Stomach (tissue), 9 donors: ENCODE data around the gene HMGB2. TPM values are rescaled to one million over a fixed set of nuclear protein-coding genes. Genes with fewer than 3 reads are reported as not detected.

Experiments
- DNase-seq, 2 donors: peaks; one replicate each; pipeline versions ENCODE4 v3.0.0 to v3.0.0-alpha.2; 2013 to 2019
- H3K27ac ChIP-seq, 5 donors: fragments of 200-600 bp in 4 of 5; sonication (generic) in 4 of 5; one replicate each; pipeline ENCODE4 v1.5.1; 2013 to 2019; ENCODE audit warnings: mild to moderate bottlenecking in 1 of 5, moderate library complexity in 1 of 5
- H3K27me3 ChIP-seq, 3 donors: fragments of 200-600 bp; sonication (generic); one replicate each; pipeline ENCODE4 v1.5.1; 2017 to 2019; ENCODE audit warnings: mixed run types in 1 of 3
- H3K36me3 ChIP-seq, 4 donors: fragments of 200-600 bp; sonication (generic); 1 replicate in 3 of 4; 2 replicates in 1 of 4; pipeline ENCODE4 v1.5.1; 2016 to 2019
- H3K4me1 ChIP-seq, 4 donors: fragments of 200-600 bp; sonication (generic); one replicate each; pipeline ENCODE4 v1.5.1; 2016 to 2019
- H3K4me3 ChIP-seq, 4 donors: fragments of 200-600 bp; sonication (generic) in 3 of 4; one replicate each; pipeline ENCODE4 v1.5.1; 2016 to 2019; ENCODE audit warnings: mild to moderate bottlenecking in 1 of 4
- H3K9me3 ChIP-seq, 4 donors: fragments of 200-600 bp; sonication (generic); one replicate each; pipeline ENCODE4 v1.5.1; 2016 to 2019
- EP300 ChIP-seq: sonication (generic); formaldehyde crosslinking; IDR thresholded peaks from one replicate; pipeline ENCODE4 v1.6.1; 2017; ENCODE audit warnings: antibody characterized with exemption
- POLR2A ChIP-seq, 4 donors: fragments of 450-650 bp; IDR thresholded peaks; one replicate each; pipeline ENCODE4 v1.6.1; 2016; ENCODE audit warnings: antibody characterized with exemption in 4 of 4, control low read depth in 2 of 4, mild to moderate bottlenecking in 1 of 4, moderate library complexity in 1 of 4
- POLR2AphosphoS5 ChIP-seq, 3 donors: sonication (generic); formaldehyde crosslinking; IDR thresholded peaks; one replicate each; pipeline ENCODE4 v1.6.1; 2016; ENCODE audit warnings: antibody characterized with exemption in 3 of 3
- WGBS, 5 donors: extraction: QIAGEN DNeasy Blood & Tissue Kit in 3 of 5; methylation state at CpG; one replicate each; pipeline versions ENCODE4 v1.1.5 to v1.1.7; 2013 to 2018; 5-methylcytosine and 5-hydroxymethylcytosine counted together
- intact Hi-C: fragments of 100-400 bp; cut with DNase I; formaldehyde crosslinking; loops from one replicate; pipeline ENCODE4 v1.15.1; 2023; ENCODE audit warnings: low total_unique reads
- polyA plus RNA-seq, 3 donors: library from polyadenylated mRNA; stranded (reverse); fragments of 200-250 nt; gene quantifications; one replicate each; pipeline ENCODE4 v1.2.3, GENCODE V29; 2013
- total RNA-seq, 5 donors: library from RNA; depleted of rRNA; stranded (reverse); fragments of >200 nt; gene quantifications; one replicate each; pipeline versions ENCODE4 v1.1.0 to v1.2.3, GENCODE V29; 2014 to 2016
- TF ChIP-seq, protein P1 (sequence below), 7 experiments: fragments of 450-650 bp in 4 of 7; fragments of 200-600 bp in 3 of 7; sonication (generic) in 3 of 7; IDR thresholded peaks; one replicate each; pipeline ENCODE4 v1.5.1; 2016 to 2019; ENCODE audit warnings: antibody characterized with exemption in 7 of 7, control low read depth in 2 of 7, mild to moderate bottlenecking in 1 of 7
- donor health status: healthy with polysubstance abuse.
- donor health status: Bipolar disorder and iron deficiency.
- donor health status: healthy.

HMGB2 gene
- total and polyA plus RNA-seq, 8 donors = 7.6 to 206 (median 55.2) TPM

- Histone ChIP-seq H3K4me1 (no peaks in the 10 kb centered on the region), H3K4me3 (no peak overlapping the region), H3K9me3 (peaks cover 4 to 52% (median 15%) of the 10 kb centered on the region in 4 donors), H3K27ac (no peak overlapping the region), H3K27me3 (no peaks in the 10 kb centered on the region), H3K36me3 (peaks cover 0 to 22% (median 5%) of the 10 kb centered on the region in 4 donors)
- TF ChIP-seq, protein P1, sequence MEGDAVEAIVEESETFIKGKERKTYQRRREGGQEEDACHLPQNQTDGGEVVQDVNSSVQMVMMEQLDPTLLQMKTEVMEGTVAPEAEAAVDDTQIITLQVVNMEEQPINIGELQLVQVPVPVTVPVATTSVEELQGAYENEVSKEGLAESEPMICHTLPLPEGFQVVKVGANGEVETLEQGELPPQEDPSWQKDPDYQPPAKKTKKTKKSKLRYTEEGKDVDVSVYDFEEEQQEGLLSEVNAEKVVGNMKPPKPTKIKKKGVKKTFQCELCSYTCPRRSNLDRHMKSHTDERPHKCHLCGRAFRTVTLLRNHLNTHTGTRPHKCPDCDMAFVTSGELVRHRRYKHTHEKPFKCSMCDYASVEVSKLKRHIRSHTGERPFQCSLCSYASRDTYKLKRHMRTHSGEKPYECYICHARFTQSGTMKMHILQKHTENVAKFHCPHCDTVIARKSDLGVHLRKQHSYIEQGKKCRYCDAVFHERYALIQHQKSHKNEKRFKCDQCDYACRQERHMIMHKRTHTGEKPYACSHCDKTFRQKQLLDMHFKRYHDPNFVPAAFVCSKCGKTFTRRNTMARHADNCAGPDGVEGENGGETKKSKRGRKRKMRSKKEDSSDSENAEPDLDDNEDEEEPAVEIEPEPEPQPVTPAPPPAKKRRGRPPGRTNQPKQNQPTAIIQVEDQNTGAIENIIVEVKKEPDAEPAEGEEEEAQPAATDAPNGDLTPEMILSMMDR (IDR thresholded peaks at IDR 0.05) = no peak
- 82 to 95% (median 92%) methylated on average over 4 of the region's 4 CpGs for WGBS, 5 donors
- intact Hi-C loops = no loop called here
- DNase-seq = no peak
Measured at GRCh38 chr4:173282256-173282562, 51.9 kb downstream of the HMGB2 start.

GRCh38 chr4:173281406-173282255 is 52.5 kb downstream of the HMGB2 start:
- Histone ChIP-seq H3K36me3 (peaks cover 0 to 18% (median 3%) of the 10 kb centered on the region in 4 donors), H3K4me1 (no peaks in the 10 kb centered on the region), H3K27ac (no peak overlapping the region), H3K4me3 (no peak overlapping the region), H3K27me3 (no peaks in the 10 kb centered on the region), H3K9me3 (peaks cover 0 to 46% (median 13%) of the 10 kb centered on the region in 4 donors)
- DNase-seq = no peak
- TF ChIP-seq, protein P1 (IDR thresholded peaks at IDR 0.05) = no peak
- no peak for TF ChIP-seq EP300
- no peak for TF ChIP-seq POLR2A (IDR thresholded peaks at IDR 0.05)
- TF ChIP-seq POLR2AphosphoS5 (IDR thresholded peaks at IDR 0.05) = no peak
- WGBS, 5 donors = 80 to 90% (median 86%) methylated on average over 14 of the region's 14 CpGs
- intact Hi-C loops = no loop called here

Other genes starting within 250 kb of the HMGB2 start
- 10 to 100 TPM; 22.8 to 94.5 (median 64.9) TPM for gene GALNT7, start 165.5 kb downstream of the HMGB2 start, total RNA-seq
- gene GALNT7, start 165.5 kb downstream of the HMGB2 start, polyA plus RNA-seq = 10 to 100 TPM; 10.7 to 17.8 (median 15.8) TPM
- gene SAP30, start 36.6 kb upstream of the HMGB2 start, total RNA-seq = 10 to 100 TPM in 2 of 5 donors, 1 to 10 TPM in 3; 3.1 to 24.0 (median 6.4) TPM
- gene SAP30, start 36.6 kb upstream of the HMGB2 start, polyA plus RNA-seq = 10 to 100 TPM in 2 of 3 donors, 1 to 10 TPM in 1; 8.7 to 11.0 (median 10.0) TPM
- gene SCRG1, start 64.8 kb upstream of the HMGB2 start, total RNA-seq = 1 to 10 TPM in 2 of 5 donors, under 1 TPM in 3; 0.29 to 3.1 (median 0.92) TPM
- gene SCRG1, start 64.8 kb upstream of the HMGB2 start, polyA plus RNA-seq = 1 to 10 TPM in 1 of 3 donors, under 1 TPM in 1, not detected in 1; 0.19 to 2.2 TPM
- gene HAND2, start 195.9 kb upstream of the HMGB2 start, total RNA-seq = 100 to 1,000 TPM in 1 of 5 donors, 10 to 100 TPM in 4; 16.3 to 234 (median 23.3) TPM
- gene HAND2, start 195.9 kb upstream of the HMGB2 start, polyA plus RNA-seq = 10 to 100 TPM in 1 of 3 donors, 1 to 10 TPM in 2; 1.9 to 11.6 (median 4.0) TPM